Measurements from ENCODE around the gene OR7C2. TPM values are rescaled to one million over a fixed set of nuclear protein-coding genes. Genes with fewer than 3 reads are reported as not detected.

The OR7C2 gene
- polyA plus RNA-seq, 2 of the 4 experiments (the other 2 are of a cell fraction), result not detected

- no peak overlapping the region for H3K27ac ChIP-seq
- TF ChIP-seq SREBF2 (IDR thresholded peaks at IDR 0.05) (no peak), CHD2 (IDR thresholded peaks at IDR 0.05; ENCODE audit: low read length, partially characterized antibody) (no peak), E2F6 (IDR thresholded peaks at IDR 0.05; ENCODE audit: borderline replicate concordance, low read depth) (no peak), RFX5 (IDR thresholded peaks at IDR 0.05) (no peak), ZFP36 (IDR thresholded peaks at IDR 0.05; ENCODE audit: borderline replicate concordance, partially characterized antibody) (no peak), ZSCAN20 (CRISPR knock-in tag; IDR thresholded peaks at IDR 0.05) (no peak), ATOH8 (CRISPR knock-in tag; IDR thresholded peaks at IDR 0.05; ENCODE audit: low read depth) (no peak), RARB (CRISPR knock-in tag; IDR thresholded peaks at IDR 0.05) (no peak)
- H3K4me1 ChIP-seq, result no peaks in the 10 kb centered on the region
- POLR2A ChIA-PET, result no interaction called here
- no peak for ATAC-seq
- H3K4me2 ChIP-seq, result no peak overlapping the region
- 20% methylated on average over 5 of the region's 14 CpGs for WGBS (ENCODE audit: missing lambda C conversion rate)
- CTCF ChIA-PET, result interaction anchor here (0.6 kb wide), 1 partner anchor 75 kb away, joined by 5 read pairs; no protein-coding TSS in a partner anchor
- FAIRE-seq, result no peak
- H3K4me3 ChIP-seq, result no peak overlapping the region
- DNase-seq (ENCODE audit: low read depth in 1 of 2, low spot score in 1 of 2), result no peak
- H3K9me3 ChIP-seq, result no peaks in the 10 kb centered on the region
These were observed 27.0 kb downstream of the OR7C2 start for GRCh38 chr19:14968247-14968646.

GRCh38 chr19:14971474-14971873 lies 30.2 kb downstream of the OR7C2 start:
- Histone ChIP-seq H3K4me2 (no peak overlapping the region), H3K27ac (no peak overlapping the region), H3K4me3 (no peak overlapping the region), H3K4me1 (no peaks in the 10 kb centered on the region), H3K9me3 (no peaks in the 10 kb centered on the region)
- 47% methylated on average over 6 of the region's 7 CpGs for WGBS (ENCODE audit: missing lambda C conversion rate)
- POLR2A ChIA-PET, result no interaction called here
- FAIRE-seq, result no peak
- TF ChIP-seq MAFK (IDR thresholded peaks at IDR 0.05; ENCODE audit: partially characterized antibody) (no peak), RAD21 (conservative IDR thresholded peaks at IDR 0.05 in 1 of 2, IDR thresholded peaks at IDR 0.05 in 1 of 2) (no peak), HDAC2 (IDR thresholded peaks at IDR 0.05) (no peak), EHMT2 (IDR thresholded peaks at IDR 0.05; ENCODE audit: low read depth) (no peak), ESRRA (IDR thresholded peaks at IDR 0.05; ENCODE audit: borderline replicate concordance, low read length) (no peak), PHF8 (IDR thresholded peaks at IDR 0.05; ENCODE audit: borderline replicate concordance, low read depth) (no peak), CHD2 (IDR thresholded peaks at IDR 0.05; ENCODE audit: low read length, partially characterized antibody) (no peak)
- CTCF ChIA-PET, result no interaction called here
- no peak for ATAC-seq
- DNase-seq (ENCODE audit: low read depth in 1 of 2, low spot score in 1 of 2), result no peak

- Histone ChIP-seq H3K4me2 (no peak overlapping the region), H3K4me3 (no peak overlapping the region), H3K9me3 (no peaks in the 10 kb centered on the region), H3K27ac (no peak overlapping the region), H3K4me1 (no peaks in the 10 kb centered on the region)
- DNase-seq (ENCODE audit: low read depth in 1 of 2, low spot score in 1 of 2) (no peak), FAIRE-seq (no peak), ATAC-seq (no peak)
- ChIA-PET CTCF (no interaction called here), POLR2A (no interaction called here)
- no peak for TF ChIP-seq ELK1 (IDR thresholded peaks at IDR 0.05; ENCODE audit: low read depth, low read length)
- TF ChIP-seq REST (IDR thresholded peaks at IDR 0.05), result no peak
- TF ChIP-seq CTCF (IDR thresholded peaks at IDR 0.05), result no peak
- 52% methylated on average over 22 of the region's 27 CpGs for WGBS (ENCODE audit: missing lambda C conversion rate)
These were observed 31.4 kb downstream of the OR7C2 start for GRCh38 chr19:14972676-14973075.
